ENCODE data around the gene RSPH3. TPM values are rescaled to one million over a fixed set of nuclear protein-coding genes. Genes with fewer than 3 reads are reported as not detected.
"Not testable (repeated sequence)": the region's sequence is repeated elsewhere in the genome, so short reads cannot be mapped to it uniquely, and the experiment has no call there.

The RSPH3 gene
- total RNA-seq, 4 donors from 2014 or later, result 1.2 to 9.5 (median 6.1) TPM

DNA sequence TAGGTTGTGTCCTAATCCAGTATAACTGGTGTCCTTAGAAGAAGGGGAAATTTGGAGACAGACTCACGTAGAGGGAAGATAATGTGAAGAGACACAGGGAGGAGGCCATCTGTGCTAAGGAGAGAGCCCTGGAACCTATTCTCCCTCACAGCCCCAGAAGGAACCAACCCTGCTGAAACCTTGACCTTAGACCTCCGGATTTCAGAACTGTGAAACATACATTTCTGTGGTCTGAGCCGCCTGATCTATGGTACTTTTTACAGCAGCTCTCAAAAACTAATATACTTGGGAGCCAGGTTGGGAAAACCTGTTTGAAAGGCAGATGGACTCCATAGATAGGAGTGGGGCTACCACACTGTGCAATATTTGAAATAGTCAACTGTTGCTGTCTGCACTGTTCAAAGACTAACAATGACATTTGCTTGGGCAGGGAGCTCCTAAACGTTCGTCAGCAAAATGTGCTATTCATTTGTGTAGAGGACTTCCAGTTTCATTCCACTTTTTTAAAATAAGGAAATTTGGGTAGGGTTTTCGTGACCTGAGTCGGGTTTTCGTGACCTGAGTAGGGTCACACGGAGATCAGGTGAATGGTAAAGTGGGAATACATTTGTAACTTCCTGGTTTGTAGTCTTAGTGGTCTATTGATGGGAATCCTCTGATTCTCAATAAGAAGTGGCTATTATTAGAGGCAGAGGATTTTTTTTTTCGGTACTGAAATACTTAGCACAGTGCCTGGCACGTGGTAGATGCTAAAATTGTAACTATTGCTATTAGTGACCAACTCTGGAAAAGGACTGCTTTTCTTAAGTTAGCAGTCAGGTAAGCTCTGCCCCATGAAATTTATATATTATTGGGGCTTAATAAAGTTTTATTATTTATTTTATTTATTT lies 33.4 kb upstream of the RSPH3 start:
- Histone ChIP-seq H3K27ac (no peak overlapping the region), H3K4me3 (no peak overlapping the region), H3K4me1 (no peaks in the 10 kb centered on the region), H3K9me3 (no peaks in the 10 kb centered on the region), H3K27me3 (no peaks in the 10 kb centered on the region), H3K36me3 (no peaks in the 10 kb centered on the region)
- no peak for DNase-seq
- intact Hi-C loops (cut with DNase I; ENCODE audit: low total_unique reads), result no loop called here
- TF ChIP-seq, protein P1, sequence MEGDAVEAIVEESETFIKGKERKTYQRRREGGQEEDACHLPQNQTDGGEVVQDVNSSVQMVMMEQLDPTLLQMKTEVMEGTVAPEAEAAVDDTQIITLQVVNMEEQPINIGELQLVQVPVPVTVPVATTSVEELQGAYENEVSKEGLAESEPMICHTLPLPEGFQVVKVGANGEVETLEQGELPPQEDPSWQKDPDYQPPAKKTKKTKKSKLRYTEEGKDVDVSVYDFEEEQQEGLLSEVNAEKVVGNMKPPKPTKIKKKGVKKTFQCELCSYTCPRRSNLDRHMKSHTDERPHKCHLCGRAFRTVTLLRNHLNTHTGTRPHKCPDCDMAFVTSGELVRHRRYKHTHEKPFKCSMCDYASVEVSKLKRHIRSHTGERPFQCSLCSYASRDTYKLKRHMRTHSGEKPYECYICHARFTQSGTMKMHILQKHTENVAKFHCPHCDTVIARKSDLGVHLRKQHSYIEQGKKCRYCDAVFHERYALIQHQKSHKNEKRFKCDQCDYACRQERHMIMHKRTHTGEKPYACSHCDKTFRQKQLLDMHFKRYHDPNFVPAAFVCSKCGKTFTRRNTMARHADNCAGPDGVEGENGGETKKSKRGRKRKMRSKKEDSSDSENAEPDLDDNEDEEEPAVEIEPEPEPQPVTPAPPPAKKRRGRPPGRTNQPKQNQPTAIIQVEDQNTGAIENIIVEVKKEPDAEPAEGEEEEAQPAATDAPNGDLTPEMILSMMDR (IDR thresholded peaks at IDR 0.05), result no peak
- no peak for TF ChIP-seq POLR2A (IDR thresholded peaks at IDR 0.05)

DNA sequence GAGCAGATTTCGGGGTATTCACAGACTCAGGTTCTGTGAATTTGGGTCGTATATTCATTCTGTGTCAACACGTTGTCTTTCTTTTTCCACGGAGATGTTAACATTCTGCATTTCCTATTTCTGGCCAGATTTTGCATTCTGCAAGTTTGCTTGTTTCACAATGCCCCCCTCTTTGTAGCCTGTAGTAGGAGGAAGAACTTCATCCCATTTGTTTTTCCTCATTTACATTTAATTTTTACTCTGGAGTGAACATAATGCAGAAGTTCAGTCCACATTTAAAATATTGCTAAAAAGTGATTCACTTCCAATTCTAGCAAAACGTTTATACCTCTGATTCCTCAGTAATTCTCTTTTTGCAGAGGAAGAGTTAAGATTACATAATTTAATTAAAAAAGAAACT lies 31.8 kb upstream of the RSPH3 start:
- no peaks in the 10 kb centered on the region for H3K4me1 ChIP-seq
- no peaks in the 10 kb centered on the region for H3K27me3 ChIP-seq
- DNase-seq, result no peak
- intact Hi-C loops (cut with DNase I; ENCODE audit: low total_unique reads), result no loop called here
- TF ChIP-seq, protein P1 (IDR thresholded peaks at IDR 0.05), result no peak
- no peak for TF ChIP-seq POLR2A (IDR thresholded peaks at IDR 0.05)
- H3K9me3 ChIP-seq, result no peaks in the 10 kb centered on the region
- H3K36me3 ChIP-seq, result no peaks in the 10 kb centered on the region
- H3K27ac ChIP-seq, result no peak overlapping the region
- no peak overlapping the region for H3K4me3 ChIP-seq

DNA sequence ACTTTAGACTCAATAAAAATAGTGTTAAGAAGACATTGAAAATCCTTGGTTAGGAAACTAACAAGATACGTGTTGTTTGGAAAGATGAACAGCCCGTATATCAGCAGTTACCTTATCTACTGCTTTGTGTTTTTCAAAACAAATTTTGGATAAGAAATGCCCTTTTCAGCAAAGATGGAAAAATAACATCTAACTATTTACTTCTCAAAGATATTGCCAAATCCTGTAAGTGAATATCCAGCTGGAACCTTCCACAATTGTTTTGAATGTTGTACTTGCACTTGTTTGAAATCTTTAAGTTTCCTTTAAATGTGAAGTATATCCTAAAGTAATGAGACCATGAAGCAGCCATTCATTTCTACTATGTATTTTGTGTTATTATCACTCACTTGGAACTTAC lies 30.2 kb upstream of the RSPH3 start:
- Histone ChIP-seq H3K27ac (no peak overlapping the region), H3K9me3 (peaks cover 0 to 8% of the 10 kb centered on the region in 2 donors), H3K4me1 (no peaks in the 10 kb centered on the region), H3K4me3 (no peak overlapping the region), H3K27me3 (no peaks in the 10 kb centered on the region), H3K36me3 (no peaks in the 10 kb centered on the region)
- intact Hi-C loops (cut with DNase I; ENCODE audit: low total_unique reads), result no loop called here
- DNase-seq, result no peak
- TF ChIP-seq, protein P1 (IDR thresholded peaks at IDR 0.05), result no peak
- TF ChIP-seq POLR2A (IDR thresholded peaks at IDR 0.05), result no peak

DNA sequence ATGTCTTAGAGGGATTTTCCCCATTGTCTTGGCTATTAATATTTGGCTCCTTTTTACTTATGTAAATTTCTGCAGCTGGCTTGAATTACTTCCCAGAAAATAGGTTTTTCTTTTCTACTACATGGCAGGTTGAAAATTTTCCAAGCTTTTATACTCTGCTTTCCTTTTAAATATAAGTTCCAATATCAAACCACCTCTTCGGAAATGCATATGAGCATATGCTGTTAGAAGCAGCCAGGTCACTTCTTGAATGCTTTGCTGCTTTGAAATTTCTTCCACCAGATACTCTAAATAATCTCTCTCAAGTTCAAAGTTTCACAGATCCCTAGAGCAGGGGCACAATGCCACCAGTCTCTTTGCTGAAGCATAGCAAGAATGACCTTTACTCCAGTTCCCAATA lies 25.2 kb upstream of the RSPH3 start:
- H3K4me1 ChIP-seq; intact Hi-C loops (cut with DNase I; ENCODE audit: low total_unique reads); H3K4me3 ChIP-seq; H3K27ac ChIP-seq; DNase-seq; H3K27me3 ChIP-seq; H3K36me3 ChIP-seq: not testable (repeated sequence)
- peaks cover 0 to 11% of the 10 kb centered on the region in 2 donors for H3K9me3 ChIP-seq

DNA sequence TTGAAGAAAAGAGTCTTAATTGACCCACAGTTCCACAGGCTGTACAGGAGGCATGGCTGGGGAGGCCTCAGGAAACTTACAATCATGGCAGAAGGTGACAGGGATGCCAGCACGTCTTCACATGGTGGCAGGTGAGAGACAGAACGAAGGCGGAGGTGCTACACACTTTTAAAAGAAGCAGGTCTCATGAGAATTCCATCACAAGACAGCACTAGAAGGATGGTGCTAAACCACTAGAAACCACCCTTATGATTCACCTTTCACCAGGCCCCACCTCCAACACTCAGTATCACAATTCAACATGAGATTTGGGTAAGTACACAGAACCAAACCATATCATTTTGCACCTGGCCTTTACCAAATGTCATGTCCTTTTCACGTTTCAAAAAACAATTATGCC lies 23.9 kb upstream of the RSPH3 start:
- intact Hi-C loops (cut with DNase I; ENCODE audit: low total_unique reads), result no loop called here
- peaks cover 0 to 11% of the 10 kb centered on the region in 2 donors for H3K9me3 ChIP-seq

More for the DNA sequence above, 23.9 kb upstream of the RSPH3 start:
- DNase-seq, result no peak
- no peaks in the 10 kb centered on the region for H3K27me3 ChIP-seq
- no peak overlapping the region for H3K27ac ChIP-seq
- no peak overlapping the region for H3K4me3 ChIP-seq
- no peaks in the 10 kb centered on the region for H3K36me3 ChIP-seq
- TF ChIP-seq, protein P1 (IDR thresholded peaks at IDR 0.05), result no peak
- TF ChIP-seq POLR2A (IDR thresholded peaks at IDR 0.05), result no peak
- no peaks in the 10 kb centered on the region for H3K4me1 ChIP-seq

Data from uterus (tissue), 4 donors.